Panc1 (cell line): ENCODE measurements around the gene ATOH8. TPM values are rescaled to one million over a fixed set of nuclear protein-coding genes. Genes with fewer than 3 reads are reported as not detected.
A peak's percentile ranks its signal among the peaks of the same experiment; 100 is the strongest.

Experiments
- ATAC-seq: fragments of 200-7000 bp; cut with Tn5 transposase; 2 replicates; pipeline ENCODE4 v1.9.1; 2020; ENCODE audit warnings: mild to moderate bottlenecking, moderate library complexity
- BruUV-seq: library from RNA; stranded (reverse); fragments of 400-500 nt; replicated peaks from 2 replicates; lab custom pipeline; 2021; lab: Mats Ljungman, UMichigan
- CTCF ChIA-PET: fragments of 300-600 bp; sonication (Branson Sonifier 250); formaldehyde crosslinking; loops from one replicate; lab custom pipeline; 2022; ENCODE audit warnings: antibody characterized with exemption; lab: Charles Lee
- POLR2A ChIA-PET: fragments of 300-600 bp; sonication (Branson Sonifier 250); formaldehyde crosslinking; loops from one replicate; lab custom pipeline; 2022; ENCODE audit warnings: antibody characterized with exemption; lab: Charles Lee
- DNase-seq: peaks from one replicate; pipeline ENCODE4 v3.0.0-alpha.2; 2010; ENCODE audit warnings: low read depth, low spot score
- H3K27ac ChIP-seq: 2 replicates; pipeline ENCODE4 v1.5.1; 2011; ENCODE audit warnings: mild to moderate bottlenecking, low read length, inconsistent platforms
- H3K27me3 ChIP-seq: fragments of 200-500 bp; sonication (Bioruptor generic); 2 replicates; pipeline ENCODE4 v1.6.0; 2014; ENCODE audit warnings: low read length, inconsistent platforms; ENCODE audit not compliant: control insufficient read depth, insufficient read depth
- H3K36me3 ChIP-seq: fragments of 200-500 bp; sonication (Bioruptor generic); 2 replicates; pipeline ENCODE4 v1.5.1; 2014; ENCODE audit warnings: inconsistent platforms, mild to moderate bottlenecking, low read length, moderate library complexity; ENCODE audit not compliant: control insufficient read depth, insufficient read depth
- H3K4me1 ChIP-seq: 2 replicates; pipeline ENCODE4 v1.5.1; 2011; ENCODE audit warnings: inconsistent platforms, mild to moderate bottlenecking, low read length, moderate library complexity; ENCODE audit not compliant: control insufficient read depth, insufficient read depth
- H3K4me3 ChIP-seq, 2 experiments: 2 replicates each; pipeline ENCODE4 v1.5.1; 2011 to 2012; ENCODE audit warnings: low read depth in 2 of 2, low read length in 2 of 2, mild to moderate bottlenecking in 2 of 2, inconsistent platforms in 1 of 2, moderate library complexity in 1 of 2
- H3K9me3 ChIP-seq: fragments of 200-500 bp; sonication (Bioruptor generic); 2 replicates; pipeline ENCODE4 v1.5.1; 2014; ENCODE audit warnings: low read depth, mild to moderate bottlenecking, inconsistent platforms, low read length, moderate library complexity; ENCODE audit not compliant: control insufficient read depth, insufficient read depth
- CTCF ChIP-seq: fragments of 450-650 bp; IDR thresholded peaks from 2 replicates; pipeline ENCODE4 v1.5.1; 2017; ENCODE audit warnings: mild to moderate bottlenecking
- POLR2AphosphoS5 ChIP-seq: IDR thresholded peaks from 2 replicates; pipeline ENCODE4 v1.6.1; 2012; ENCODE audit warnings: mild to moderate bottlenecking, low read depth, low read length, moderate library complexity
- REST ChIP-seq, 2 experiments: IDR thresholded peaks; 2 replicates each; pipeline ENCODE4 v1.6.1; 2011 to 2012; ENCODE audit warnings: low read depth in 2 of 2, control low read depth in 1 of 2, low read length in 1 of 2, mild to moderate bottlenecking in 1 of 2, moderate library complexity in 1 of 2; ENCODE audit not compliant: insufficient read depth in 1 of 2
- SIN3A ChIP-seq: IDR thresholded peaks from 2 replicates; pipeline ENCODE4 v1.6.1; 2012; ENCODE audit warnings: low read depth, mild to moderate bottlenecking, low read length, moderate library complexity, borderline replicate concordance; ENCODE audit not compliant: insufficient read depth
- TCF7L2 ChIP-seq: IDR thresholded peaks from 2 replicates; pipeline ENCODE4 v1.6.1; 2011; ENCODE audit warnings: mild to moderate bottlenecking, low read depth, low read length, inconsistent platforms
- in situ Hi-C: cut with HindIII; loops from 2 replicates; pipeline ENCODE4 v1.10.0; 2016; ENCODE audit warnings: low sequenced_read_pairs, low pct_unique_long_range_greater_than_20kb
- intact Hi-C: fragments of 100-400 bp; cut with micrococcal nuclease; formaldehyde crosslinking; loops from one replicate; pipeline ENCODE4 v1.10.0; 2022; ENCODE audit not compliant: unreplicated experiment
- total RNA-seq: library from RNA; stranded (reverse); gene quantifications from one replicate; pipeline ENCODE4 v1.2.1, GENCODE V29; 2021; ENCODE audit not compliant: unreplicated experiment

Gene ATOH8
- total RNA-seq, 1 experiment from 2014 or later, result 3.8 TPM

- ATAC-seq (peak; percentile 5; the same call in 1 of the 2 replicates), DNase-seq (no peak)
- H3K36me3 ChIP-seq, result no peaks in the 10 kb centered on the region
- peak overlapping the region; percentile 74 for H3K27ac ChIP-seq
- no peak overlapping the region for H3K4me3 ChIP-seq
- ChIA-PET CTCF (interaction anchor here (0.6 to 1.0 kb wide), 4 partner anchors 12 to 320 kb away, joined by 3 to 5 read pairs (median 4); no protein-coding TSS in a partner anchor), POLR2A (no interaction called here)
- H3K9me3 ChIP-seq, result no peaks in the 10 kb centered on the region
- peaks cover 24% of the 10 kb centered on the region for H3K4me1 ChIP-seq
- intact Hi-C loops (no loop called here), in situ Hi-C loops (no loop called here)
- no peaks in the 10 kb centered on the region for H3K27me3 ChIP-seq
- TF ChIP-seq REST (IDR thresholded peaks at IDR 0.05; ENCODE audit: insufficient read depth in 1 of 2, low read depth in 2 of 2, low read length in 1 of 2), result no peak
- no peak for TF ChIP-seq CTCF
- no peak for TF ChIP-seq SIN3A
- no peak for TF ChIP-seq TCF7L2
- no TSS peak for BruUV-seq
Observed at GRCh38 chr2:85741211-85741832, 12.5 kb upstream of the ATOH8 start.

GRCh38 chr2:85741833-85742455 lies 11.8 kb upstream of the ATOH8 start:
- intact Hi-C loops, result no loop called here
- TF ChIP-seq SIN3A (no peak), REST (IDR thresholded peaks at IDR 0.05; ENCODE audit: insufficient read depth in 1 of 2, low read depth in 2 of 2, low read length in 1 of 2) (no peak), CTCF (no peak), TCF7L2 (no peak), POLR2AphosphoS5 (no peak)
- ChIA-PET CTCF (interaction anchor here (0.6 to 1.0 kb wide), 6 partner anchors 13 to 321 kb away, joined by 3 to 5 read pairs (median 4); no protein-coding TSS in a partner anchor), POLR2A (interaction anchor here (0.6 kb wide), 1 partner anchor 11 kb away, joined by 4 read pairs; no protein-coding TSS in a partner anchor)
- in situ Hi-C loops, result no loop called here
- ATAC-seq (peak; percentile 54; the same call in 1 of the 2 replicates), DNase-seq (no peak)
- Histone ChIP-seq H3K4me3 (peak overlapping the region in 1 of 2 experiments; percentile 1; a peak in 1 of 4 replicates), H3K9me3 (no peaks in the 10 kb centered on the region), H3K27ac (peak overlapping the region; percentile 74), H3K4me1 (peaks cover 24% of the 10 kb centered on the region), H3K27me3 (no peaks in the 10 kb centered on the region), H3K36me3 (no peaks in the 10 kb centered on the region)
- no TSS peak for BruUV-seq
